HG03521 (cell line): Measurements from ENCODE around the gene CRADD.

ENCODE experiments used
- ATAC-seq: cut with Tn5 transposase; IDR thresholded peaks from one replicate; pipeline ENCODE4 v1.9.1; 2021; ENCODE audit warnings: mild to moderate bottlenecking, moderate library complexity; ENCODE audit not compliant: unreplicated experiment

The CRADD gene

GRCh38 chr12:93892423-93893268 lies 215.5 kb downstream of the CRADD start:
- no peak for ATAC-seq

GRCh38 chr12:93894391-93895088 lies 217.4 kb downstream of the CRADD start:
- ATAC-seq, result no peak

GRCh38 chr12:93895089-93895445 lies 217.9 kb downstream of the CRADD start:
- ATAC-seq, result no peak

GRCh38 chr12:93896427-93896826 lies 219.3 kb downstream of the CRADD start:
- ATAC-seq, result no peak

- no peak for ATAC-seq
Observed at GRCh38 chr12:93896952-93897351, 219.8 kb downstream of the CRADD start.

- no peak for ATAC-seq
Observed at GRCh38 chr12:93901739-93902138, 224.6 kb downstream of the CRADD start.

GRCh38 chr12:93902192-93902591 lies 225.0 kb downstream of the CRADD start:
- ATAC-seq, result no peak

- no peak for ATAC-seq
Observed at GRCh38 chr12:93902736-93903562, 225.8 kb downstream of the CRADD start.

GRCh38 chr12:93904124-93904523 lies 226.9 kb downstream of the CRADD start:
- ATAC-seq, result no peak

GRCh38 chr12:93908264-93908663 lies 231.1 kb downstream of the CRADD start:
- ATAC-seq, result no peak

GRCh38 chr12:93908846-93909567 lies 231.8 kb downstream of the CRADD start:
- no peak for ATAC-seq

GRCh38 chr12:93911396-93911795 lies 234.2 kb downstream of the CRADD start:
- no peak for ATAC-seq

- no peak for ATAC-seq
Observed at GRCh38 chr12:93912086-93912733, 235.0 kb downstream of the CRADD start.

- no peak for ATAC-seq
Observed at GRCh38 chr12:93913845-93914244, 236.7 kb downstream of the CRADD start.

GRCh38 chr12:93914281-93914680 lies 237.1 kb downstream of the CRADD start:
- ATAC-seq, result no peak

GRCh38 chr12:93915411-93915810 lies 238.2 kb downstream of the CRADD start:
- ATAC-seq, result no peak

- ATAC-seq, result no peak
Observed at GRCh38 chr12:93916402-93916801, 239.2 kb downstream of the CRADD start.

- ATAC-seq, result no peak
Observed at GRCh38 chr12:93918262-93918661, 241.1 kb downstream of the CRADD start.

GRCh38 chr12:93918900-93919299 lies 241.7 kb downstream of the CRADD start:
- ATAC-seq, result no peak

GRCh38 chr12:93921521-93921920 lies 244.3 kb downstream of the CRADD start:
- no peak for ATAC-seq
